ENCODE results near the gene NTM. TPM values are rescaled to one million over a fixed set of nuclear protein-coding genes. Genes with fewer than 3 reads are reported as not detected.

The NTM gene
- total RNA-seq, 1 experiment from 2014 or later = not detected

GRCh38 chr11:132037467-132037862 lies 667.0 kb downstream of the NTM start:
- POLR2A ChIA-PET = no interaction called here
- Histone ChIP-seq H3K36me3 (ENCODE audit: control insufficient read depth in 1 of 2, insufficient read depth in 2 of 2, low read length in 2 of 2) (no peaks in the 10 kb centered on the region), H2AFZ (ENCODE audit: low read depth, low read length, poor library complexity, severe bottlenecking) (no peak overlapping the region), H3K4me1 (ENCODE audit: control insufficient read depth in 1 of 2, insufficient read depth in 2 of 2, low read length in 2 of 2) (no peaks in the 10 kb centered on the region), H3K4me2 (ENCODE audit: low read length) (no peak overlapping the region), H3K9ac (ENCODE audit: low read length) (no peak overlapping the region), H3K9me3 (ENCODE audit: control insufficient read depth in 1 of 2, insufficient read depth in 1 of 2, low read depth in 1 of 2, low read length in 2 of 2) (peaks cover 12 to 33% of the 10 kb centered on the region in 2 experiments; a peak in 2 of 4 replicates), H3K27ac (ENCODE audit: low read depth, low read length) (no peak overlapping the region), H4K20me1 (ENCODE audit: insufficient read depth) (no peaks in the 10 kb centered on the region), H3K4me3 (replicated peaks in 1 of 2; ENCODE audit: low read depth in 1 of 2, low read length in 2 of 2) (no peak overlapping the region), H3K79me2 (ENCODE audit: insufficient read depth, low read length) (no peaks in the 10 kb centered on the region), H3K9me2 (ENCODE audit: insufficient read depth) (no peaks in the 10 kb centered on the region), H3K27me3 (ENCODE audit: insufficient read depth, low read length) (no peaks in the 10 kb centered on the region)
- BruUV-seq (replicated peaks) = no TSS peak
- TF ChIP-seq ZFX (IDR thresholded peaks at IDR 0.05) (no peak), EZH2 (IDR thresholded peaks at IDR 0.05) (no peak), EGR1 (IDR thresholded peaks at IDR 0.05; ENCODE audit: low read depth) (no peak), FOSL1 (IDR thresholded peaks at IDR 0.05; ENCODE audit: low read depth) (no peak), POLR2A (IDR thresholded peaks at IDR 0.05; ENCODE audit: borderline replicate concordance, extremely low read depth, insufficient read depth, insufficient read length) (no peak), YY1 (IDR thresholded peaks at IDR 0.05; ENCODE audit: extremely low read depth, insufficient replicate concordance, low read depth, low read length) (no peak)
- no peak for DNase-seq (ENCODE audit: low read depth, low spot score)
- CTCF ChIA-PET = no interaction called here
- ATAC-seq = no peak
- RAD21 ChIA-PET (ENCODE audit: low non-redundant PET in 1 of 2, low total read pairs in 2 of 2, uncharacterized antibody in 2 of 2, unreplicated experiment in 2 of 2) = no interaction called here
- intact Hi-C loops (cut with micrococcal nuclease) = no loop called here

GRCh38 chr11:132037956-132038355 lies 667.5 kb downstream of the NTM start:
- intact Hi-C loops (cut with micrococcal nuclease) = no loop called here

More at GRCh38 chr11:132037956-132038355, 667.5 kb downstream of the NTM start:
- POLR2A ChIA-PET = no interaction called here
- no peak for DNase-seq (ENCODE audit: low read depth, low spot score)
- Histone ChIP-seq H4K20me1 (ENCODE audit: insufficient read depth) (no peaks in the 10 kb centered on the region), H2AFZ (ENCODE audit: low read depth, low read length, poor library complexity, severe bottlenecking) (no peak overlapping the region), H3K4me2 (ENCODE audit: low read length) (no peak overlapping the region), H3K9me2 (ENCODE audit: insufficient read depth) (no peaks in the 10 kb centered on the region), H3K9ac (ENCODE audit: low read length) (no peak overlapping the region), H3K9me3 (ENCODE audit: control insufficient read depth in 1 of 2, insufficient read depth in 1 of 2, low read depth in 1 of 2, low read length in 2 of 2) (peaks cover 11 to 28% of the 10 kb centered on the region in 2 experiments; a peak in 2 of 4 replicates), H3K4me1 (ENCODE audit: control insufficient read depth in 1 of 2, insufficient read depth in 2 of 2, low read length in 2 of 2) (no peaks in the 10 kb centered on the region), H3K79me2 (ENCODE audit: insufficient read depth, low read length) (no peaks in the 10 kb centered on the region), H3K27me3 (ENCODE audit: insufficient read depth, low read length) (no peaks in the 10 kb centered on the region), H3K36me3 (ENCODE audit: control insufficient read depth in 1 of 2, insufficient read depth in 2 of 2, low read length in 2 of 2) (no peaks in the 10 kb centered on the region), H3K4me3 (replicated peaks in 1 of 2; ENCODE audit: low read depth in 1 of 2, low read length in 2 of 2) (no peak overlapping the region), H3K27ac (ENCODE audit: low read depth, low read length) (no peak overlapping the region)
- no TSS peak for BruUV-seq (replicated peaks)
- CTCF ChIA-PET = no interaction called here
- TF ChIP-seq MAX (IDR thresholded peaks at IDR 0.05) = no peak
- TF ChIP-seq ELF1 (IDR thresholded peaks at IDR 0.05; ENCODE audit: borderline replicate concordance, low read depth) = no peak
- TF ChIP-seq REST (IDR thresholded peaks at IDR 0.05; ENCODE audit: low read depth) = no peak
- no peak for TF ChIP-seq ZBTB33 (IDR thresholded peaks at IDR 0.05; ENCODE audit: extremely low read depth, insufficient replicate concordance, low read length)
- TF ChIP-seq CTCF (IDR thresholded peaks at IDR 0.05 in 2 of 3, conservative IDR thresholded peaks at IDR 0.05 in 1 of 3; ENCODE audit: borderline replicate concordance in 1 of 3, insufficient read depth in 1 of 3, low read depth in 2 of 3, low read length in 2 of 3) = no peak
- TF ChIP-seq FOSL1 (IDR thresholded peaks at IDR 0.05; ENCODE audit: low read depth) = no peak
- TF ChIP-seq EGR1 (IDR thresholded peaks at IDR 0.05; ENCODE audit: low read depth) = no peak
- no peak for TF ChIP-seq EZH2phosphoT487 (IDR thresholded peaks at IDR 0.05; ENCODE audit: borderline replicate concordance)
- no peak for TF ChIP-seq SRF (IDR thresholded peaks at IDR 0.05; ENCODE audit: low read depth)
- ATAC-seq = no peak
- RAD21 ChIA-PET (ENCODE audit: low non-redundant PET in 1 of 2, low total read pairs in 2 of 2, uncharacterized antibody in 2 of 2, unreplicated experiment in 2 of 2) = no interaction called here

Data from HCT116 (cell line).